Endothelial cell of umbilical vein (primary cell): ENCODE data around the gene TRPM3. TPM values are rescaled to one million over a fixed set of nuclear protein-coding genes. Genes with fewer than 3 reads are reported as not detected.

ENCODE experiments used
- BruUV-seq: library from RNA; stranded (reverse); fragments of 400-500 nt; replicated peaks from 2 replicates; lab custom pipeline; 2021; lab: Mats Ljungman, UMichigan
- CTCF ChIA-PET: fragments of 300-600, 350-600 bp; sonication (Branson Sonifier 250); formaldehyde crosslinking; loops from one replicate; lab custom pipeline; 2021; ENCODE audit warnings: antibody characterized with exemption, inconsistent platforms; lab: Charles Lee
- POLR2A ChIA-PET: fragments of 300-600, 350-600 bp; sonication (Branson Sonifier 250); formaldehyde crosslinking; loops from one replicate; lab custom pipeline; 2021; ENCODE audit warnings: antibody characterized with exemption, inconsistent platforms; lab: Charles Lee
- DNase-seq: peaks from one replicate; pipeline ENCODE4 v3.0.0-alpha.2; 2011; ENCODE audit warnings: low read depth, low spot score
- FAIRE-seq: peaks from 2 replicates; lab custom pipeline; 2011; peaks lifted over from hg19 to GRCh38; lab: Jason Lieb, UNC
- H2AFZ ChIP-seq: 2 replicates; pipeline ENCODE4 v1.6.0; 2012; ENCODE audit warnings: low read depth, low read length, control low read depth, inconsistent platforms
- H3K27ac ChIP-seq: 2 replicates; pipeline ENCODE4 v1.5.1; 2011; ENCODE audit warnings: low read depth, mild to moderate bottlenecking, control low read depth, low read length, moderate library complexity; ENCODE audit not compliant: insufficient read depth
- H3K27me3 ChIP-seq, 2 experiments: 2 replicates each; pipeline versions ENCODE4 v1.6.0 to v1.6.1; 2011; ENCODE audit warnings: low read length in 2 of 2, mixed read lengths in 1 of 2; ENCODE audit not compliant: control insufficient read depth in 2 of 2, insufficient read depth in 2 of 2
- H3K36me3 ChIP-seq, 2 experiments: 2 replicates in 1 of 2; 3 replicates in 1 of 2; pipeline ENCODE4 v1.5.1; 2011; ENCODE audit warnings: low read length in 2 of 2, mild to moderate bottlenecking in 1 of 2, moderate library complexity in 1 of 2; ENCODE audit not compliant: control insufficient read depth in 2 of 2, insufficient read depth in 2 of 2; ENCODE audit errors: extremely low read depth in 1 of 2
- H3K4me1 ChIP-seq: 3 replicates; pipeline ENCODE4 v1.5.1; 2011; ENCODE audit warnings: mild to moderate bottlenecking, low read length; ENCODE audit not compliant: control insufficient read depth, insufficient read depth; ENCODE audit errors: extremely low read depth
- H3K4me2 ChIP-seq: 2 replicates; pipeline ENCODE4 v1.6.1; 2011; ENCODE audit warnings: low read length, control low read depth, mixed read lengths; ENCODE audit not compliant: insufficient read depth
- H3K4me3 ChIP-seq, 3 experiments: fragments of 200-600 bp in 1 of 3; sonication (generic), shearing (Covaris generic) in 1 of 3; replicated peaks in 1 of 3; 2 replicates each; pipeline ENCODE4 v1.5.1; 2011 to 2016; ENCODE audit warnings: control low read depth in 3 of 3, low read length in 3 of 3, mild to moderate bottlenecking in 2 of 3, inconsistent platforms in 1 of 3, low read depth in 1 of 3, moderate library complexity in 1 of 3; ENCODE audit not compliant: insufficient read depth in 1 of 3
- H3K79me2 ChIP-seq: 2 replicates; pipeline ENCODE4 v1.6.0; 2012; ENCODE audit warnings: low read length, inconsistent platforms; ENCODE audit not compliant: control insufficient read depth, insufficient read depth
- H3K9ac ChIP-seq: replicated peaks from 2 replicates; pipeline ENCODE3; 2011; ENCODE audit warnings: low read length, control low read depth; ENCODE audit not compliant: insufficient read depth; ENCODE audit errors: extremely low read depth
- H3K9me1 ChIP-seq: replicated peaks from 3 replicates; pipeline ENCODE4 v1.6.0; 2011; ENCODE audit warnings: mild to moderate bottlenecking, low read length; ENCODE audit not compliant: control insufficient read depth, insufficient read depth; ENCODE audit errors: extremely low read depth
- H3K9me3 ChIP-seq: replicated peaks from 2 replicates; pipeline ENCODE4 v1.5.1; 2012; ENCODE audit warnings: low read length, inconsistent platforms; ENCODE audit not compliant: control insufficient read depth, insufficient read depth
- H4K20me1 ChIP-seq: replicated peaks from 2 replicates; pipeline ENCODE3; 2011; ENCODE audit warnings: mild to moderate bottlenecking, low read length; ENCODE audit not compliant: control insufficient read depth, insufficient read depth; ENCODE audit errors: extremely low read depth
- EZH2 ChIP-seq: IDR thresholded peaks from 2 replicates; pipeline ENCODE4 v1.6.1; 2012; ENCODE audit warnings: borderline replicate concordance, low read depth, mild to moderate bottlenecking, moderate library complexity, low read length, inconsistent platforms; ENCODE audit not compliant: severe bottlenecking
- FOS ChIP-seq: IDR thresholded peaks from 2 replicates; pipeline ENCODE4 v1.6.1; 2011; ENCODE audit warnings: mild to moderate bottlenecking, low read length, moderate library complexity, borderline replicate concordance; ENCODE audit not compliant: insufficient read depth
- GATA2 ChIP-seq: IDR thresholded peaks from 2 replicates; pipeline ENCODE4 v1.7.0; 2011; ENCODE audit warnings: low read depth, mild to moderate bottlenecking, moderate library complexity, mixed read lengths, low read length; ENCODE audit not compliant: insufficient read length, insufficient read depth
- JUN ChIP-seq: IDR thresholded peaks from 2 replicates; pipeline ENCODE4 v1.6.1; 2011; ENCODE audit warnings: borderline replicate concordance, low read depth; ENCODE audit not compliant: insufficient read length, insufficient read depth
- MYC ChIP-seq: IDR thresholded peaks from one replicate; pipeline ENCODE4 v1.6.1; 2011; ENCODE audit warnings: mild to moderate bottlenecking, low read depth, low read length
- POLR2A ChIP-seq: IDR thresholded peaks from 2 replicates; pipeline ENCODE4 v1.6.1; 2012; ENCODE audit warnings: low read depth, mild to moderate bottlenecking, control low read depth, low read length
- POLR2AphosphoS5 ChIP-seq: IDR thresholded peaks from 2 replicates; pipeline ENCODE4 v1.6.1; 2012; ENCODE audit warnings: low read depth, mild to moderate bottlenecking, control low read depth, low read length, moderate library complexity; ENCODE audit not compliant: insufficient read depth
- dilution Hi-C: fragments of 300-500 bp; cut with MboI; formaldehyde crosslinking; loops from one replicate; pipeline ENCODE4 v1.15.0; 2019; ENCODE audit warnings: low sequenced_read_pairs; ENCODE audit not compliant: extremely low pct_ligation_motif_present
- intact Hi-C: fragments of 100-400 bp; cut with micrococcal nuclease; formaldehyde crosslinking; loops from one replicate; pipeline ENCODE4 v1.10.0; 2022
- polyA plus RNA-seq, 4 experiments: library from polyadenylated mRNA; depleted of rRNA in 3 of 4; stranded (reverse) in 3 of 4; unstranded in 1 of 4; fragments of >200 nt; gene quantifications; 2 replicates each; pipeline versions ENCODE4 v1.2.1 to v1.2.3, GENCODE V29; 2011 to 2012; ENCODE audit warnings: missing spikeins in 1 of 4
- total RNA-seq: library from RNA; stranded (reverse); gene quantifications from 2 replicates; pipeline ENCODE4 v1.2.3, GENCODE V29; 2021
- TF ChIP-seq, protein P1 (sequence below), 2 donors: IDR thresholded peaks; 1 replicate in 1 of 2; 2 replicates in 1 of 2; pipeline ENCODE4 v1.5.1; 2011; ENCODE audit warnings: low read length in 2 of 2, mild to moderate bottlenecking in 2 of 2, moderate library complexity in 2 of 2, control low read depth in 1 of 2, inconsistent platforms in 1 of 2, low read depth in 1 of 2; ENCODE audit not compliant: insufficient read depth in 1 of 2; ENCODE audit errors: extremely low read depth in 1 of 2
- TF ChIP-seq, protein P2 (sequence below): IDR thresholded peaks from 2 replicates; pipeline ENCODE4 v1.6.1; 2011; ENCODE audit not compliant: insufficient read depth, insufficient read length

TRPM3 gene
- total and polyA plus RNA-seq, 2 donors (not counting 3 experiments of a cell fraction or from before 2014, with no cell fraction given): 0.17 to 0.33 TPM

DNA sequence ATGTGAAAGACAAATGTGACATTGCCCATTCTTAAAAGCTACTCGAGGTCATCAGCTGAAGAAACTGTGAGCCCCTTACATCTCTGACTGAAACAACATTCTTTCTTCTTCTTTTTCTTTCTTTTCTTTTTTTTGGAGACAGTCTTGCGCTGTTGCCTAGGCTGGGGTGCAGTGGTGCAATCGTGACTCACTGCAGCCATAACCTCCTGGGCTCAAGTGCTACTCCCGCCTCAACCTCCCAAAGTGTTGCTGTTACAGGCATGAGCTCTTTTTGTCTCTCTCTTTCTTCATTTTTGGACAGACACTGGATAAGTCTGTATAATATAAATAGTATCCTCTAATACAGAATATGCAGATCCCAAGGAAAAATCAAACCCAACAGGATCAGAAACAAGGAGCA is 443.3 kb downstream of the TRPM3 start:
- no peaks in the 10 kb centered on the region for H3K9me3 ChIP-seq
- POLR2A ChIA-PET: no interaction called here
- no peaks in the 10 kb centered on the region for H3K79me2 ChIP-seq
- H3K9me1 ChIP-seq: no peaks in the 10 kb centered on the region
- no peak overlapping the region for H3K27ac ChIP-seq
- no TSS peak for BruUV-seq
- no peaks in the 10 kb centered on the region for H3K27me3 ChIP-seq
- H4K20me1 ChIP-seq: no peaks in the 10 kb centered on the region
- intact Hi-C loops (no loop called here), dilution Hi-C loops (no loop called here)
- H3K4me2 ChIP-seq: no peak overlapping the region
- no peak overlapping the region for H3K9ac ChIP-seq
- no peak for DNase-seq
- H3K4me1 ChIP-seq: no peaks in the 10 kb centered on the region
- CTCF ChIA-PET: no interaction called here
- FAIRE-seq: no peak
- TF ChIP-seq GATA2: no peak
- TF ChIP-seq, protein P1, sequence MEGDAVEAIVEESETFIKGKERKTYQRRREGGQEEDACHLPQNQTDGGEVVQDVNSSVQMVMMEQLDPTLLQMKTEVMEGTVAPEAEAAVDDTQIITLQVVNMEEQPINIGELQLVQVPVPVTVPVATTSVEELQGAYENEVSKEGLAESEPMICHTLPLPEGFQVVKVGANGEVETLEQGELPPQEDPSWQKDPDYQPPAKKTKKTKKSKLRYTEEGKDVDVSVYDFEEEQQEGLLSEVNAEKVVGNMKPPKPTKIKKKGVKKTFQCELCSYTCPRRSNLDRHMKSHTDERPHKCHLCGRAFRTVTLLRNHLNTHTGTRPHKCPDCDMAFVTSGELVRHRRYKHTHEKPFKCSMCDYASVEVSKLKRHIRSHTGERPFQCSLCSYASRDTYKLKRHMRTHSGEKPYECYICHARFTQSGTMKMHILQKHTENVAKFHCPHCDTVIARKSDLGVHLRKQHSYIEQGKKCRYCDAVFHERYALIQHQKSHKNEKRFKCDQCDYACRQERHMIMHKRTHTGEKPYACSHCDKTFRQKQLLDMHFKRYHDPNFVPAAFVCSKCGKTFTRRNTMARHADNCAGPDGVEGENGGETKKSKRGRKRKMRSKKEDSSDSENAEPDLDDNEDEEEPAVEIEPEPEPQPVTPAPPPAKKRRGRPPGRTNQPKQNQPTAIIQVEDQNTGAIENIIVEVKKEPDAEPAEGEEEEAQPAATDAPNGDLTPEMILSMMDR (IDR thresholded peaks at IDR 0.05; ENCODE audit: extremely low read depth in 1 of 2, insufficient read depth in 1 of 2, low read depth in 1 of 2, low read length in 2 of 2): no peak
- no peak for TF ChIP-seq JUN
- no peak for TF ChIP-seq EZH2
- TF ChIP-seq, protein P2, sequence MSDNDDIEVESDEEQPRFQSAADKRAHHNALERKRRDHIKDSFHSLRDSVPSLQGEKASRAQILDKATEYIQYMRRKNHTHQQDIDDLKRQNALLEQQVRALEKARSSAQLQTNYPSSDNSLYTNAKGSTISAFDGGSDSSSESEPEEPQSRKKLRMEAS: no peak
- TF ChIP-seq MYC: no peak
- no peak for TF ChIP-seq FOS
- TF ChIP-seq POLR2AphosphoS5: no peak
- no peak for TF ChIP-seq POLR2A
- no peak overlapping the region for H2AFZ ChIP-seq
- no peak overlapping the region for H3K4me3 ChIP-seq
- no peaks in the 10 kb centered on the region for H3K36me3 ChIP-seq
